ENCODE measurements around the gene BAZ2A.

- TF ChIP-seq CTCF (IDR thresholded peaks at IDR 0.05 in 4 of 5, conservative IDR thresholded peaks at IDR 0.05 in 1 of 5), result no peak
- no peak for TF ChIP-seq POLR2A (IDR thresholded peaks at IDR 0.05)
Measured at GRCh38 chr12:56633468-56634241, 3.5 kb upstream of the BAZ2A start.
